HG03378 (cell line): Measurements from ENCODE around the gene C4orf50.
"Not testable (repeated sequence)": the region's sequence is repeated elsewhere in the genome, so short reads cannot be mapped to it uniquely, and the experiment has no call there.

Experiments
- ATAC-seq: cut with Tn5 transposase; IDR thresholded peaks from one replicate; pipeline ENCODE4 v1.9.1; 2021; ENCODE audit warnings: mild to moderate bottlenecking, moderate library complexity; ENCODE audit not compliant: unreplicated experiment

C4orf50 gene

GRCh38 chr4:5952975-5953951 lies 65.0 kb downstream of the C4orf50 start:
- no peak for ATAC-seq

- no peak for ATAC-seq
These were observed 65.8 kb downstream of the C4orf50 start for GRCh38 chr4:5952286-5952974.

- not testable (repeated sequence) for ATAC-seq
These were observed 71.6 kb downstream of the C4orf50 start for GRCh38 chr4:5946653-5947052.

- no peak for ATAC-seq
These were observed 72.3 kb downstream of the C4orf50 start for GRCh38 chr4:5945936-5946335.

GRCh38 chr4:5945171-5945570 lies 73.1 kb downstream of the C4orf50 start:
- no peak for ATAC-seq

- no peak for ATAC-seq
These were observed 74.7 kb downstream of the C4orf50 start for GRCh38 chr4:5943561-5943960.

GRCh38 chr4:5942947-5943346 lies 75.3 kb downstream of the C4orf50 start:
- ATAC-seq = no peak

GRCh38 chr4:5941601-5942000 lies 76.6 kb downstream of the C4orf50 start:
- no peak for ATAC-seq

GRCh38 chr4:5940470-5941203 lies 77.6 kb downstream of the C4orf50 start:
- ATAC-seq = no peak

- ATAC-seq = no peak
These were observed 84.0 kb downstream of the C4orf50 start for GRCh38 chr4:5933996-5934831.

GRCh38 chr4:5933116-5933515 lies 85.1 kb downstream of the C4orf50 start:
- no peak for ATAC-seq

- ATAC-seq = no peak
These were observed 86.1 kb downstream of the C4orf50 start for GRCh38 chr4:5932035-5932568.

GRCh38 chr4:5931526-5931925 lies 86.7 kb downstream of the C4orf50 start:
- no peak for ATAC-seq

- no peak for ATAC-seq
These were observed 87.4 kb downstream of the C4orf50 start for GRCh38 chr4:5930876-5931275.

GRCh38 chr4:5930456-5930855 lies 87.8 kb downstream of the C4orf50 start:
- ATAC-seq = no peak

- no peak for ATAC-seq
These were observed 89.3 kb downstream of the C4orf50 start for GRCh38 chr4:5928844-5929420.

- ATAC-seq = no peak
These were observed 90.0 kb downstream of the C4orf50 start for GRCh38 chr4:5928274-5928673.

GRCh38 chr4:5927747-5928146 lies 90.5 kb downstream of the C4orf50 start:
- ATAC-seq = no peak

GRCh38 chr4:5927116-5927515 lies 91.1 kb downstream of the C4orf50 start:
- no peak for ATAC-seq

- no peak for ATAC-seq
These were observed 91.6 kb downstream of the C4orf50 start for GRCh38 chr4:5926598-5926997.
